CD14-positive monocyte (primary cell): ENCODE data around the gene DOCK3. TPM values are rescaled to one million over a fixed set of nuclear protein-coding genes. Genes with fewer than 3 reads are reported as not detected.

Source experiments
- DNase-seq, 3 donors: peaks; one replicate each; pipeline ENCODE4 v3.0.0-alpha.2; 2011 to 2022
- H2AFZ ChIP-seq: 2 replicates; pipeline ENCODE4 v1.6.0; 2012; ENCODE audit warnings: mild to moderate bottlenecking, low read depth, low read length, inconsistent platforms; ENCODE audit not compliant: insufficient read depth, poor library complexity, severe bottlenecking
- H3K27ac ChIP-seq, 2 donors: 1 replicate in 1 of 2; 2 replicates in 1 of 2; pipeline ENCODE4 v1.5.1; 2012 to 2013; ENCODE audit warnings: low read length in 2 of 2, control low read depth in 1 of 2, inconsistent platforms in 1 of 2, low read depth in 1 of 2, mild to moderate bottlenecking in 1 of 2
- H3K27me3 ChIP-seq, 2 donors: one replicate each; pipeline versions ENCODE4 v1.6.0 to v1.6.1; 2011 to 2013; ENCODE audit warnings: low read length in 2 of 2; ENCODE audit not compliant: control insufficient read depth in 2 of 2, insufficient read depth in 2 of 2
- H3K36me3 ChIP-seq, 2 donors: replicated peaks in 1 of 2; 1 replicate in 1 of 2; 2 replicates in 1 of 2; pipeline versions ENCODE4 v1.5.1 to v1.6.1; 2012 to 2013; ENCODE audit warnings: low read length in 2 of 2, control low read depth in 1 of 2, inconsistent platforms in 1 of 2, mild to moderate bottlenecking in 1 of 2; ENCODE audit not compliant: insufficient read depth in 2 of 2, control insufficient read depth in 1 of 2
- H3K4me1 ChIP-seq, 2 donors: 1 replicate in 1 of 2; 2 replicates in 1 of 2; pipeline versions ENCODE4 v1.5.1 to v1.6.1; 2012 to 2013; ENCODE audit warnings: low read length in 2 of 2, control low read depth in 1 of 2, inconsistent platforms in 1 of 2, mild to moderate bottlenecking in 1 of 2, moderate library complexity in 1 of 2; ENCODE audit not compliant: insufficient read depth in 2 of 2, control insufficient read depth in 1 of 2
- H3K4me2 ChIP-seq: replicated peaks from 2 replicates; pipeline ENCODE3; 2012; ENCODE audit warnings: low read length, moderate library complexity, mild to moderate bottlenecking; ENCODE audit not compliant: poor library complexity, severe bottlenecking; ENCODE audit errors: extremely low read depth
- H3K4me3 ChIP-seq, 3 experiments: fragments of 200-600 bp in 1 of 3; sonication (generic) in 1 of 3; replicated peaks in 1 of 3; 1 replicate in 2 of 3; 2 replicates in 1 of 3; pipeline ENCODE4 v1.5.1; 2011 to 2013; ENCODE audit warnings: low read length in 3 of 3, mild to moderate bottlenecking in 3 of 3, control low read depth in 2 of 3, low read depth in 2 of 3, inconsistent platforms in 1 of 3, moderate library complexity in 1 of 3
- H3K79me2 ChIP-seq: 2 replicates; pipeline ENCODE4 v1.6.0; 2012; ENCODE audit warnings: mild to moderate bottlenecking, control low read depth, inconsistent platforms, low read length, moderate library complexity; ENCODE audit not compliant: insufficient read depth
- H3K9ac ChIP-seq: 2 replicates; pipeline ENCODE4 v1.6.0; 2017; ENCODE audit warnings: low read length, mild to moderate bottlenecking; ENCODE audit not compliant: insufficient read depth, poor library complexity, severe bottlenecking
- H3K9me3 ChIP-seq, 2 donors: replicated peaks in 1 of 2; 1 replicate in 1 of 2; 2 replicates in 1 of 2; pipeline versions ENCODE4 v1.5.1 to v1.6.1; 2012 to 2013; ENCODE audit warnings: low read length in 2 of 2, control low read depth in 1 of 2; ENCODE audit not compliant: control insufficient read depth in 1 of 2, insufficient read depth in 1 of 2
- H4K20me1 ChIP-seq: 2 replicates; pipeline ENCODE4 v1.6.0; 2012; ENCODE audit warnings: mild to moderate bottlenecking, low read length, control low read depth, moderate library complexity; ENCODE audit not compliant: insufficient read depth
- H3K27ac Mint-ChIP-seq, 7 donors: one replicate each; pipeline ENCODE4 v1.8.0; 2020; ENCODE audit warnings: mild to moderate bottlenecking in 7 of 7, mixed read lengths in 7 of 7, moderate library complexity in 6 of 7, inconsistent platforms in 2 of 7
- H3K27me3 Mint-ChIP-seq, 3 donors: one replicate each; pipeline ENCODE4 v1.8.0; 2021 to 2022; ENCODE audit warnings: low read depth in 3 of 3, mild to moderate bottlenecking in 3 of 3, mixed read lengths in 3 of 3, moderate library complexity in 3 of 3, inconsistent platforms in 1 of 3
- H3K36me3 Mint-ChIP-seq, 2 donors: one replicate each; pipeline ENCODE4 v1.8.0; 2020; ENCODE audit warnings: mixed read lengths in 2 of 2, inconsistent platforms in 1 of 2, mild to moderate bottlenecking in 1 of 2
- H3K4me1 Mint-ChIP-seq: one replicate; pipeline ENCODE4 v1.8.0; 2020; ENCODE audit warnings: mild to moderate bottlenecking, mixed read lengths
- H3K4me3 Mint-ChIP-seq, 2 donors: one replicate each; pipeline ENCODE4 v1.8.0; 2020; ENCODE audit warnings: mild to moderate bottlenecking in 2 of 2, mixed read lengths in 2 of 2, moderate library complexity in 1 of 2
- H3K9me3 Mint-ChIP-seq, 7 donors: one replicate each; pipeline ENCODE4 v1.8.0; 2020 to 2022; ENCODE audit warnings: mixed read lengths in 7 of 7, mild to moderate bottlenecking in 6 of 7, moderate library complexity in 6 of 7, inconsistent platforms in 2 of 7
- WGBS: methylation state at CpG from one replicate; pipeline ENCODE4 v1.1.5; 2013; ENCODE audit warnings: missing lambda C conversion rate; ENCODE audit not compliant: insufficient coverage; 5-methylcytosine and 5-hydroxymethylcytosine counted together
- intact Hi-C, 2 donors: fragments of 100-400 bp; cut with micrococcal nuclease; formaldehyde crosslinking; loops; one replicate each; pipeline versions ENCODE4 v1.15.0 to v1.15.1; 2023
- polyA plus RNA-seq, 3 donors: library from polyadenylated mRNA; depleted of rRNA in 1 of 3; unstranded in 2 of 3; stranded (reverse) in 1 of 3; fragments of 300-500 nt in 2 of 3; fragments of >200 nt in 1 of 3; fragmentation: Illumina TruSeq in 2 of 3; gene quantifications; 1 replicate in 2 of 3; 2 replicates in 1 of 3; pipeline ENCODE4 v1.2.3, GENCODE V29; 2012 to 2021
- TF ChIP-seq, protein P1 (sequence below): fragments of 200-600 bp; IDR thresholded peaks from one replicate; pipeline ENCODE4 v1.8.0; 2022; ENCODE audit warnings: antibody characterized with exemption, mild to moderate bottlenecking

DOCK3 gene
- polyA plus RNA-seq, 3 donors: 0.03 TPM; not detected in 1

DNA sequence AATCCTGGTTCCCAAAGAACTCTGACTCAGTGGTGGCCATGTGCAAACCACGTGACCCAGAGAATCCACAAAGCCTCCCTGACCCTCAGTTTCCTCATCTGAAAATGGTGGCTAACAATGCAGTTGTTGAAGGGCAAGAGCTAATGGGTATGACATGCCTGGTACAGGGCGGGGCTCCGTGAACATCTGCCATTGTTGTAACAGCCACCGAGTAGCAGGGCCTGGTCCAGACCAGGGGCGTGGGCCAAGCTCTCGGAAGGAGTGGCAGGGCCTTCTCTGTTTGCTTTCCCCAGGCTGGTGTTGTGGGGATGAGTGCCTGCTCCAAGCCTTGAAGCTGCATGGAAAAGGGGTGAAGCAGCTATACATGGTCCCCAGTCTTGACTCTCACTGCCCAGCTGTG, 44.3 kb upstream of the DOCK3 start:
- Mint-ChIP-seq H3K27ac (peak overlapping the region; percentile 81 to 99 (median 98)), H3K36me3 (peaks cover 43 to 68% of the 10 kb centered on the region in 2 donors), H3K9me3 (peaks cover 0 to 2% (median 0%) of the 10 kb centered on the region in 7 donors), H3K4me3 (no peak overlapping the region), H3K27me3 (no peaks in the 10 kb centered on the region), H3K4me1 (peaks cover 88% of the 10 kb centered on the region)
- TF ChIP-seq, protein P1, sequence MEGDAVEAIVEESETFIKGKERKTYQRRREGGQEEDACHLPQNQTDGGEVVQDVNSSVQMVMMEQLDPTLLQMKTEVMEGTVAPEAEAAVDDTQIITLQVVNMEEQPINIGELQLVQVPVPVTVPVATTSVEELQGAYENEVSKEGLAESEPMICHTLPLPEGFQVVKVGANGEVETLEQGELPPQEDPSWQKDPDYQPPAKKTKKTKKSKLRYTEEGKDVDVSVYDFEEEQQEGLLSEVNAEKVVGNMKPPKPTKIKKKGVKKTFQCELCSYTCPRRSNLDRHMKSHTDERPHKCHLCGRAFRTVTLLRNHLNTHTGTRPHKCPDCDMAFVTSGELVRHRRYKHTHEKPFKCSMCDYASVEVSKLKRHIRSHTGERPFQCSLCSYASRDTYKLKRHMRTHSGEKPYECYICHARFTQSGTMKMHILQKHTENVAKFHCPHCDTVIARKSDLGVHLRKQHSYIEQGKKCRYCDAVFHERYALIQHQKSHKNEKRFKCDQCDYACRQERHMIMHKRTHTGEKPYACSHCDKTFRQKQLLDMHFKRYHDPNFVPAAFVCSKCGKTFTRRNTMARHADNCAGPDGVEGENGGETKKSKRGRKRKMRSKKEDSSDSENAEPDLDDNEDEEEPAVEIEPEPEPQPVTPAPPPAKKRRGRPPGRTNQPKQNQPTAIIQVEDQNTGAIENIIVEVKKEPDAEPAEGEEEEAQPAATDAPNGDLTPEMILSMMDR: no peak
- Histone ChIP-seq H3K9ac (no peak overlapping the region), H3K4me3 (no peak overlapping the region), H3K79me2 (peaks cover 98% of the 10 kb centered on the region), H2AFZ (no peak overlapping the region), H3K9me3 (no peaks in the 10 kb centered on the region), H3K27me3 (no peaks in the 10 kb centered on the region), H3K27ac (peak overlapping the region; percentile 86 to 94), H3K4me2 (peak overlapping the region; percentile 12), H3K4me1 (peaks cover 88 to 95% of the 10 kb centered on the region in 2 donors), H3K36me3 (peaks cover 20 to 61% of the 10 kb centered on the region in 2 donors), H4K20me1 (peaks cover 99% of the 10 kb centered on the region)
- DNase-seq: peak in 2 of 3 donors; percentile 35 to 57
- intact Hi-C loops: no loop called here
- 67% methylated on average over 5 of the region's 6 CpGs for whole genome bisulfite sequencing

DNA sequence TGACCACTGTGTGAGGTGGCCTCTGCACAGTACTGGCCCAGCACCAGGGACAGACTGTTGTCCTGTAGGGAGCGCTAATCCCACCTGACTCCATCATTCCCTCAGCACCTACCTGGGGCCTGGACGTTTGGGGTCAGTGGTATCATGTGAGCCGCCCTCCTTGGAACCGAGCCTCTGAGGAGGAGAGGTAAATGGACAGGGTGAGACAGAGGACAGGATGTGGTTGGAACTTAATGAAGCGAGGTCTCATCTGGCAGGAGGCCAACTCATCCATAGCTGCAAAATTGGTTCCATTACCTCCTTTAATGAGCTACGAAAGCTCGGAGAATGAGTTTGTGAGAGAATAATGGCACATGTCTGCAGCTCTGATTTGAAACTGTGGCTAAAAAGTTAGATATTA, 43.9 kb upstream of the DOCK3 start:
- peak overlapping the region; percentile 88 to 99 (median 94) for H3K27ac Mint-ChIP-seq
- 0% methylated on average over 1 of the region's 7 CpGs for WGBS
- no peak overlapping the region for H2AFZ ChIP-seq
- H3K36me3 ChIP-seq: peaks cover 20 to 64% of the 10 kb centered on the region in 2 donors
- H3K4me1 Mint-ChIP-seq: peaks cover 83% of the 10 kb centered on the region
- H4K20me1 ChIP-seq: peaks cover 99% of the 10 kb centered on the region
- H3K27ac ChIP-seq: peak overlapping the region; percentile 86 to 94
- peaks cover 98% of the 10 kb centered on the region for H3K79me2 ChIP-seq
- peaks cover 83 to 91% of the 10 kb centered on the region in 2 donors for H3K4me1 ChIP-seq
- no peak overlapping the region for H3K4me3 ChIP-seq
- intact Hi-C loops: no loop called here
- H3K27me3 ChIP-seq: no peaks in the 10 kb centered on the region
- no peak for DNase-seq
- no peaks in the 10 kb centered on the region for H3K27me3 Mint-ChIP-seq
- TF ChIP-seq, protein P1: no peak
- peaks cover 43 to 64% of the 10 kb centered on the region in 2 donors for H3K36me3 Mint-ChIP-seq
- no peaks in the 10 kb centered on the region for H3K9me3 ChIP-seq
- no peak overlapping the region for H3K4me2 ChIP-seq
- H3K9ac ChIP-seq: no peak overlapping the region
- peaks cover 0 to 2% (median 0%) of the 10 kb centered on the region in 7 donors for H3K9me3 Mint-ChIP-seq
- H3K4me3 Mint-ChIP-seq: peak overlapping the region in 1 of 2 donors; percentile 30
